MCF 10A (cell line): ENCODE data around the gene OSER1. TPM values are rescaled to one million over a fixed set of nuclear protein-coding genes. Genes with fewer than 3 reads are reported as not detected.

Experiments used
- BruUV-seq: library from RNA; stranded (reverse); fragments of 400-500 nt; replicated peaks from 2 replicates; lab custom pipeline; 2021; lab: Mats Ljungman, UMichigan
- CTCF ChIA-PET: fragments of 300-600 bp; sonication (Branson Sonifier 250); formaldehyde crosslinking; extraction: SDS; loops from one replicate; lab custom pipeline; 2021; ENCODE audit warnings: antibody characterized with exemption, inconsistent platforms; lab: Yijun Ruan, JAX
- POLR2A ChIA-PET: fragments of 300-600, 350-650 bp; sonication (Branson Sonifier 250); formaldehyde crosslinking; extraction: SDS; loops from one replicate; lab custom pipeline; 2020; ENCODE audit warnings: antibody characterized with exemption, inconsistent platforms; lab: Yijun Ruan, JAX
- DNase-seq: peaks from one replicate; pipeline ENCODE4 v3.0.0-alpha.2; 2018; ENCODE audit not compliant: unreplicated experiment
- H3K27ac Mint-ChIP-seq: one replicate; pipeline ENCODE4 v1.8.0; 2022; ENCODE audit warnings: mild to moderate bottlenecking, low read depth, mixed read lengths; ENCODE audit not compliant: unreplicated experiment
- H3K27me3 Mint-ChIP-seq: one replicate; pipeline ENCODE4 v1.8.0; 2022; ENCODE audit warnings: mixed read lengths; ENCODE audit not compliant: insufficient read depth, unreplicated experiment
- H3K36me3 Mint-ChIP-seq: one replicate; pipeline ENCODE4 v1.8.0; 2022; ENCODE audit warnings: mild to moderate bottlenecking, moderate library complexity, mixed read lengths; ENCODE audit not compliant: insufficient read depth, unreplicated experiment
- H3K4me1 Mint-ChIP-seq: one replicate; pipeline ENCODE4 v1.8.0; 2022; ENCODE audit warnings: mixed read lengths; ENCODE audit not compliant: insufficient read depth, unreplicated experiment
- H3K4me3 Mint-ChIP-seq: one replicate; pipeline ENCODE4 v1.8.0; 2022; ENCODE audit warnings: mild to moderate bottlenecking, moderate library complexity, mixed read lengths; ENCODE audit not compliant: unreplicated experiment
- H3K9me3 Mint-ChIP-seq: one replicate; pipeline ENCODE4 v1.8.0; 2022; ENCODE audit warnings: mixed read lengths; ENCODE audit not compliant: unreplicated experiment
- intact Hi-C: fragments of 100-400 bp; cut with micrococcal nuclease; formaldehyde crosslinking; loops from 2 replicates; pipeline ENCODE4 v1.14.1; 2022
- total RNA-seq: library from RNA; stranded (reverse); gene quantifications from 2 replicates; pipeline ENCODE4 v1.2.3, GENCODE V29; 2022
- TF ChIP-seq, protein P1 (sequence below): fragments of 200-600 bp; IDR thresholded peaks from one replicate; pipeline ENCODE4 v1.8.0; 2022; ENCODE audit warnings: antibody characterized with exemption, mild to moderate bottlenecking; ENCODE audit not compliant: unreplicated experiment

The OSER1 gene
- total RNA-seq, 1 experiment from 2014 or later = 50.8 TPM

DNA sequence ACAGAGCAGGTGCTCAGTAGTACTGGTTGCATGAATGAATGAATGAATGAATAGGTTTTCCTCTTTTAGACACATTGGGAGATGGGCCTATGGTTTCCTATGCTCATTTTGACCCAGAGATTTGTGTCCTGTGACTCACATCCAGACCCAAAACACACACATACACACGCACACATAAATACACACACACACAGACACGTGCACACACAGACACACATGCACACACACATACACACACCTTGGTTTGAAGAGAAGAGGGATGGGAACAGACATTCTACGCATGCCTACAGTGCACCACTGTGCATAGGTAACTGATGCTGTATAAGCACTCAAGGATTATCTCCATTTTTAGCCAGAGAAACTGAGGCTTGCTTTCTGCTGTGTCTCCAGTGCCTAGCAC lies 27.7 kb downstream of the OSER1 start:
- intact Hi-C loops = no loop called here
- Mint-ChIP-seq H3K9me3 (no peaks in the 10 kb centered on the region), H3K27ac (peak overlapping the region; percentile 33), H3K36me3 (peaks cover 43% of the 10 kb centered on the region), H3K4me3 (peak overlapping the region; percentile 0), H3K4me1 (peaks cover 43% of the 10 kb centered on the region), H3K27me3 (no peaks in the 10 kb centered on the region)
- ChIA-PET CTCF (interaction anchor here (1.0 to 11.7 kb wide), 3 partner anchors 28 to 69 kb away, joined by 4 to 638 read pairs (median 5); no protein-coding TSS in a partner anchor), POLR2A (interaction anchor here (1.0 kb wide), 1 partner anchor 12 kb away, joined by 3 read pairs; no protein-coding TSS in a partner anchor)
- BruUV-seq = no TSS peak
- DNase-seq = no peak
- TF ChIP-seq, protein P1, sequence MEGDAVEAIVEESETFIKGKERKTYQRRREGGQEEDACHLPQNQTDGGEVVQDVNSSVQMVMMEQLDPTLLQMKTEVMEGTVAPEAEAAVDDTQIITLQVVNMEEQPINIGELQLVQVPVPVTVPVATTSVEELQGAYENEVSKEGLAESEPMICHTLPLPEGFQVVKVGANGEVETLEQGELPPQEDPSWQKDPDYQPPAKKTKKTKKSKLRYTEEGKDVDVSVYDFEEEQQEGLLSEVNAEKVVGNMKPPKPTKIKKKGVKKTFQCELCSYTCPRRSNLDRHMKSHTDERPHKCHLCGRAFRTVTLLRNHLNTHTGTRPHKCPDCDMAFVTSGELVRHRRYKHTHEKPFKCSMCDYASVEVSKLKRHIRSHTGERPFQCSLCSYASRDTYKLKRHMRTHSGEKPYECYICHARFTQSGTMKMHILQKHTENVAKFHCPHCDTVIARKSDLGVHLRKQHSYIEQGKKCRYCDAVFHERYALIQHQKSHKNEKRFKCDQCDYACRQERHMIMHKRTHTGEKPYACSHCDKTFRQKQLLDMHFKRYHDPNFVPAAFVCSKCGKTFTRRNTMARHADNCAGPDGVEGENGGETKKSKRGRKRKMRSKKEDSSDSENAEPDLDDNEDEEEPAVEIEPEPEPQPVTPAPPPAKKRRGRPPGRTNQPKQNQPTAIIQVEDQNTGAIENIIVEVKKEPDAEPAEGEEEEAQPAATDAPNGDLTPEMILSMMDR = no peak

DNA sequence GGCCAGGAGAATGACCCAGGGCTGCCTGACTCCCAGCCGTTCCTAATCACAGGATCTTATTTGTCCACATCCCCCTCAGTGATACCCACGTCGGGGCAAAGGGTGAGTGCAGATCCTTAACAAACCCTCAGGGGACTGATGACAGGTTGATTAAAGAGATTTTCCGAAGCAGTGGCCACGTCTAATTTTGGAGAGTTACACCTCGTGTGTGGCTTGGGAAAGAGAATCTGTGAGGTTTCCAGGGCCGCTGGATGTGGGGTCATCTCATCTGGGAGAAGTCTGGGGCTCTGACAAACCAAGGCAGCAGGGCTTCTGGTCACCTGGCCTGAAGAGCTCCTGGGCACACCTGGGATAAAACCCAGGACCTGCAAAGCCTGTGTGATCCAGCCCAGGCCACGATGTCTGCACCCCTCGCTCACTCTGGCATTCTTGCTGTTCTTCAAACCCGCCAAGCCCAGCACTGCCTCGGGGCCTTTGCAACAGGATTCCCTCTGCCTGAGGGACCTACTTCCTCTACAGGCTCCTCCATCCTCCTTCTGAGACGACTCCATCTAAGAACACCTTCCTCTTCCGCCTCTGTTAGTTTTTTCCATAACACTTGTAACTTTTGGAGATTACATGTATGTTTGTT lies 28.3 kb downstream of the OSER1 start:
- H3K27ac Mint-ChIP-seq = peak overlapping the region; percentile 33
- peaks cover 42% of the 10 kb centered on the region for H3K4me1 Mint-ChIP-seq
- H3K27me3 Mint-ChIP-seq = no peaks in the 10 kb centered on the region
- CTCF ChIA-PET = interaction anchor here (1.0 to 11.7 kb wide), 2 partner anchors 35 to 68 kb away, joined by 5 to 638 read pairs; no protein-coding TSS in a partner anchor
- H3K36me3 Mint-ChIP-seq = peaks cover 43% of the 10 kb centered on the region
- H3K4me3 Mint-ChIP-seq = peak overlapping the region; percentile 0
- no peak for DNase-seq
- no peaks in the 10 kb centered on the region for H3K9me3 Mint-ChIP-seq
- TF ChIP-seq, protein P1 = no peak
- intact Hi-C loops = no loop called here
- BruUV-seq = no TSS peak
- POLR2A ChIA-PET = no interaction called here

DNA sequence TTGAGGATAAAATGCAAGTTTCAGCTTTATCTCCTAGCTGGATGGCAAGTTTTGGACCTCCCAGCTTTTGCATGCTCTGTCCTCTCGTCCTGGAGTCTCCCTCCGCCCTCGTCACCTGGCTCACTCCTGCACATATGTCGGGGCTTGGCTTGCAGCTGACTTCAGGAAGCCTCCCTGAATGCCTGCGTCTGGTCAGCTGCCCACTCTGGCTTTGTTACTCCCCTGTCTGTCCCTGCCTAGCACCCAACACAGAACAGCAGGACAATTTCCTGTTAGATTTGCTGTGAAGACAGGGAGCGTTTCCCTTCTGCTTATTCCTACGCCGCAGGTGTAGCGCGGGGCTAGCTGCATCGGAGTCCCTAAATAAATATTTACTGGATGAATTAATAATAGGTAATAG lies 29.0 kb downstream of the OSER1 start:
- no peak overlapping the region for H3K27ac Mint-ChIP-seq
- intact Hi-C loops = no loop called here
- ChIA-PET POLR2A (no interaction called here), CTCF (interaction anchor here (0.6 kb wide), 1 partner anchor 8 kb away, joined by 6 read pairs; no protein-coding TSS in a partner anchor)
- TF ChIP-seq, protein P1 = no peak
- H3K36me3 Mint-ChIP-seq = peaks cover 44% of the 10 kb centered on the region
- H3K27me3 Mint-ChIP-seq = no peaks in the 10 kb centered on the region
- no peak overlapping the region for H3K4me3 Mint-ChIP-seq
- H3K4me1 Mint-ChIP-seq = peaks cover 44% of the 10 kb centered on the region
- DNase-seq = no peak
- H3K9me3 Mint-ChIP-seq = no peaks in the 10 kb centered on the region
- BruUV-seq = no TSS peak

DNA sequence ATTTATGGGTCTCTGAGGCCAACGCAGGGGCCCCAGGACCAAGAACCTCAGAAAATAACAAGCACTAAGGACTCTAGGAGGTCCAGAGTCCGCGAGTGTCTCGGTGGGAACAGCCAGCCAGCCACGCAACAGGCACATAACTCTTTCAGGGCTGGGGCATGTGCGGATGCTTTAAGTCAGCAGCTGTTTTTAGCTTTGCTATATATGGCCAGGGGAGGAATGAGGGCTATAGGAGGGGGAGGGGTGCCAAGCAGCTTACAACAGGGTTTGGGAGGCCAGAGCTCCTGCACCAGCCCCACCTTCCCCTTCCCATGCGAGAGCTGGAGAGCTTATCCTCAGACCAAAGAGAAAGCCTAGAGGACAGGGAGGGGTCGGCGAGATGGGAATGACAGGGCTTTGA lies 29.8 kb downstream of the OSER1 start:
- intact Hi-C loops = no loop called here
- ChIA-PET CTCF (interaction anchor here (0.6 to 7.0 kb wide), 4 partner anchors 7 to 67 kb away, joined by 5 to 84 read pairs (median 22); partner anchors contain the start of gene JPH2), POLR2A (interaction anchor here (7.0 kb wide), 1 partner anchor 8 kb away, joined by 104 read pairs; the partner anchor contains the start of gene JPH2)
- Mint-ChIP-seq H3K4me3 (no peak overlapping the region), H3K27ac (no peak overlapping the region), H3K4me1 (peaks cover 41% of the 10 kb centered on the region), H3K27me3 (no peaks in the 10 kb centered on the region), H3K9me3 (no peaks in the 10 kb centered on the region), H3K36me3 (peaks cover 37% of the 10 kb centered on the region)
- BruUV-seq = no TSS peak
- no peak for DNase-seq
- TF ChIP-seq, protein P1 = no peak
